Raji (cell line): ENCODE measurements around the gene VIP.

ENCODE experiments used
- POLR2A ChIP-seq: IDR thresholded peaks from 2 replicates; pipeline ENCODE4 v1.6.1; 2011; ENCODE audit warnings: low read depth, low read length, control low read depth; ENCODE audit not compliant: insufficient read depth

VIP gene

DNA sequence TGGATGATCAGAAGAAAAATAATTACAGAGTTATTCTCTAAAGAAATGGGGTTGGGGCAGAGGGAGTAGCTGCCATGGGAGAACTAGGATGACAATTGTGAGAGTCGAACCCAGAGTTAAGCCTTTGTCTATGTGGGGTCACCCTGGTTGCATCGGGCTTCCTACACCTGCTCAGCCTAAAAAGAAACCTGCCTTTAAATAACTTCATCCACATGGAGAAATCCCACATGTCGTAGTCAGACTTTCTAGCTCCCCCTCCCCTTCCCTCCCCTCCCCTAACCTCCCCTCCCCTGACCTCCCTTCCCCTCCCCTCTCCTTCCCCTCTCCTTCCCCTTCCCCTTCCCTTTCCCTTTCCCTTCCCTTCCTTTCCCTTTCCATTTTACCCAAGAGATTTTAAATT, 14.7 kb downstream of the VIP start:
- no peak for TF ChIP-seq POLR2A

DNA sequence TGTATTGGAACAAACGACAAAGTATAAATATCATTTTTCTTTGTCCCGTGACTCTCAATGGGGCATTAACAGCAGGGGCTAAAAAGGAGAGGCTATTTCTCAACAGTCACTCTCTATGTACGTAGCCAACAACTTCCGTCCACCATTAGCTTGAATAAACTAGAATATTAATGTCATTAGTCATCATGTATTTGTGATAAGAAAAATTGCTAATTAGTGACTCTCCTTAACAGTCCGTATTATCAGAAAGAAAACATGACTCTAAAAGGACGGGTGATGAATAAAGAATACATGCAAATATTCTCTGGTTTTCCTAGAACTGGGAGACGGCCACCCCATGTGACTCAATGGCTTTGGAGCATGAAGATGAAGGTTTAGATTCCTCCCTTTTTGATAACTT, 18.6 kb downstream of the VIP start:
- no peak for TF ChIP-seq POLR2A

DNA sequence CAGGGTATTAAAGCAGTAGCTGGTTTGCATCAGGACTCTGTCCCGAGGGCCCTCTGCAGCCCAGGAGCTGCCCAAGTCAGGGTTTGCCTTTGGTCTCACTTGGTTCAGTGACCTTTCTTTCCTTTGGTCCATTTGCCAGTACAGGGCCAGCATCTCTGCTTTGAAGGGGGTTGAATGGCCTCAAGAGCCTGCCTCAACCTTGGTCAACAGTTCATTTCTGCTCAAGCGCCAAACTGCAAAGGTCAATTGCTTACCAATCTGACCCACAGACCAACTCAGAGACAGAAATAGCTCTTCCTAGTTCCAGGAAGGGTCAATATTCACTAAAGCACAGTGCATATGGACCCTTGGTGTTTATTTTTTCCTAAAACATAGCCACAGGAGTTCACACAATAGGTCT, 19.4 kb downstream of the VIP start:
- TF ChIP-seq POLR2A: no peak

DNA sequence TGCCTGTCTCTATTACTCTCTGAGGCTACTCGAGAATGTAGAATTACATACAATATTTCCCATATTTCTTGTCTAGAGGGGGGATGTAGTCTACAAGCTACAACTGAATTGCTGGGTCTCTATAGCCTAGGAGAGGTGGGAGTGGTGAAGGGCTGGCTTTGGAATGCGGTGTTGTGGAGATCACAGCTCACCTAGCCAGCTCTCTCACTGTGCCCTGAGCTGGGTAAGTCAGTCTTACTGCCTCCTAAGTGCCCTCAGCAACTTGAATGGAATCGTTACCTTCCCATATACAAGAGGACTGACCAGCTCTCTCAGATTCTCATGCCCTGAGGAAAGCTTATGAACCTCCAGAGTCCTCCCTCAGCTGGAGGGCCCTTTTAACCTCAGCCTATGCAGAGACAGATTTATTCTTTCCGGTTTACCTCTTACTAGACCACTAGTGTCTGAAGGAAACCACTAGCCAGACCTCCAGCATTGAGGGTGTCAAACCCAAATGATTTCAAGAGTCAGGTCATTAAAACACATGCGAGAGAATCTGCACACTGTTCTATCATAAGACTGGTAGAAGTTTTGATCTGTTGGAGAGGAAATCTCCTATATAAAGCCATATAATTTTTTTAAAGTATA, 20.6 kb downstream of the VIP start:
- no peak for TF ChIP-seq POLR2A

DNA sequence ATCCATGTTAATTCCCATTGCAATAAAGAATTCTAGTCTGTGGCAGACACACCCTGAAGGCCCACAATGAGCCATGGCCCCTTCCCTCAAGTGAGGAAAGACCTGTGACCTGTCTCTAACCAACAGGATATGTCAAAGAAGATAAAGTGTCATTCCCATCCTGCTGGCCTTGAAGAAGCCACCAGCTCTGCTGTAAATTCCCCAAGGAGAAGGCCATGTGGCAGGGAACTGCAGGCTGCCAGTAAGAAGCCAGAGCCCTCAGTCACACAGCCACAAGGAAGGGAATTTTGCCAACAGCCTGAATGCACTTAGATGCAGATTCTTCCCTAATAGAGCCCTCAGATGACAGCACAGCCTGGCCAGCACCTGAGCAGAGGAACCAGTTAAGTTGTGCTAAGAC, 24.8 kb downstream of the VIP start:
- no peak for TF ChIP-seq POLR2A

DNA sequence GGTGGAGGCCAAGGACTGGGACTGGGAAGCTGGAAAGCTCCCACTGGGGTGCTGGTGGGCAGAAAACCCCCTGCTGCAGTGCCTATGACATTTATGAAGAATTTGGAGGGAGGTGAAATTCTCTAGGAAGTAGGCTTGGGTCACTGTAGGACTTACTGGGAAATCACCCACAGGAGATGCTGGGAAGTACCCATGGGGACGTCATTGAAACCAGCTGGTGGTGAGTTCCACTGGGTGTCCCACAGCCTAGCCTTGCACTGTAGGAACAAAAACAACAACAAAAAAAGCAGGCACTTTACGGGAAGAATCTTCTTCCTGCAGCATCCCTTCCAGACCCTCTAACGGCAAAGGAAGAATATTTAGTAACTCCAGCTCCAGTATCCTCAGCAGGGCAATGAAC, 26.2 kb downstream of the VIP start:
- no peak for TF ChIP-seq POLR2A

DNA sequence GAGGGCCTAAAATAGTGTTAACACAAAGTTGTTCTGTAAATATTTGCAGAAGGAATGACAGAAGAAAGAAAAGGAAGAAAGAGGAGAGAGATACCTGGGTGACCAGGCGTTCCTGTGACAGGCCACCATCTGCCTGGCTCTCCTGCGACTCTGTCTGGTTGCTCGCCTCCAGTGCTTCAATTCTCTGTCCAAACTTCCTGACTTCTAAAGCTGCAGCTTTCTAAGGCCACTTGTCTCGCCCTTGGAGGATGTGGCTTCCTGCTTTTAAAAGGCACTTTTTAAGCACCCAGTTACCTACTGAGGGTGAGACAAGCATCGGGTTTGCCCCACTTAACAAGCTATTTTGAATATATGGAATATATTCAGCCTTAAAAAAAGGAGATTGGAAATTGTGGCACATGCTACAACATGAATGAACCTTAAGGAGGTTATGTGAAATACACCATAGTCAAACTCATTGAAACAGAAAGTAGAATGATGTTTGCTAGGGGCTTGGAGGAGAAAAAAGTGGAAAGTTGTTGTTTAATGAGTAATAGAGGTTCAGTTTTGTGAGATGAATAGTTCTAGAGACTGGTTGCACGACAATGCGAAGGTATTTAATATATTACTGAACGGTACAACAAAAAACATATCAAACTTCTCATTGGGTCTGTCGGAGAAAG, 32.8 kb downstream of the VIP start:
- no peak for TF ChIP-seq POLR2A

DNA sequence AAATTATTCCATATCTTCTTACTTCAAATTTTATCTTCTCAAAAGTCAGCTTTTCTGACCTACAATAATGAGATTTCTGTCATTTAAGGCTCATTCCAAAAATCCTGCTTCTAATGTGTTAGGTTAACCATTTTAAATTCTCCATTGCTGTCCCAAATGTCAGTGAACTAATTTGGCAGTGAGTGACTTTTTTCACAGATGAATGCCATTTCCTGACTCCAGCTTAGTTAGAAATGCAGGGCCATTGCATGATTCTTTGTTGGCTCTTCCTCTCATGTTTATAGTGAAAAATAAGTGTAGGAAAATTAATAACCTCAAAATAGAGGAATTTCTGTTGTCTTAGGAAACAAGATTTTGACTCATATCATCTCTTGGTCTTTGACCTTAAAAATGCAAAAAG, 44.1 kb downstream of the VIP start:
- no peak for TF ChIP-seq POLR2A

DNA sequence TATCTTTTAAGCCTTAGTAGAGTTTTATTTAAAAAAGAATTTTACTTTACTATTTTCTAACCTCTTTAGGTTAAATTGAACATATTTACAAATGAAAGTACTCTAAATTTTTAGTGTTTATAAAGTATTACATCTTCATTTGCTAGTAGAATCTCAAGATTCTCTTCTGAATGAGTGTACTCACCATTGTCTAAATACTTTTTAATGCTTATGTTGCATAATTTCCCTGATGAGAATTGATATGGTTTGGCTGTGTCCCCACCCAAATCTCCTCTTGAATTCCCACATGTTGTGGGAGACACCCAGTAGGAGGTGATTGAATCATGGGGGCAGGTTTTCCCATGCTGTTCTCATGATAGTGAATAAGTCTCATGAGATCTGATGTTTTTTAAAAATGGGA, 53.6 kb downstream of the VIP start:
- no peak for TF ChIP-seq POLR2A
